IPS-18c (cell line): ENCODE results near the gene DTX3.
"Not testable (repeated sequence)": the region's sequence is repeated elsewhere in the genome, so short reads cannot be mapped to it uniquely, and the experiment has no call there.

ENCODE experiments used
- H3K4me3 ChIP-seq: 2 replicates; pipeline ENCODE4 v1.7.0; 2013; ENCODE audit warnings: low read depth, mild to moderate bottlenecking, low read length, moderate library complexity; ENCODE audit not compliant: insufficient read depth
- H3K9me3 ChIP-seq: one replicate; pipeline ENCODE4 v1.6.1; 2013; ENCODE audit warnings: mild to moderate bottlenecking, low read length, moderate library complexity; ENCODE audit not compliant: control insufficient read depth, insufficient read depth

The DTX3 gene

DNA sequence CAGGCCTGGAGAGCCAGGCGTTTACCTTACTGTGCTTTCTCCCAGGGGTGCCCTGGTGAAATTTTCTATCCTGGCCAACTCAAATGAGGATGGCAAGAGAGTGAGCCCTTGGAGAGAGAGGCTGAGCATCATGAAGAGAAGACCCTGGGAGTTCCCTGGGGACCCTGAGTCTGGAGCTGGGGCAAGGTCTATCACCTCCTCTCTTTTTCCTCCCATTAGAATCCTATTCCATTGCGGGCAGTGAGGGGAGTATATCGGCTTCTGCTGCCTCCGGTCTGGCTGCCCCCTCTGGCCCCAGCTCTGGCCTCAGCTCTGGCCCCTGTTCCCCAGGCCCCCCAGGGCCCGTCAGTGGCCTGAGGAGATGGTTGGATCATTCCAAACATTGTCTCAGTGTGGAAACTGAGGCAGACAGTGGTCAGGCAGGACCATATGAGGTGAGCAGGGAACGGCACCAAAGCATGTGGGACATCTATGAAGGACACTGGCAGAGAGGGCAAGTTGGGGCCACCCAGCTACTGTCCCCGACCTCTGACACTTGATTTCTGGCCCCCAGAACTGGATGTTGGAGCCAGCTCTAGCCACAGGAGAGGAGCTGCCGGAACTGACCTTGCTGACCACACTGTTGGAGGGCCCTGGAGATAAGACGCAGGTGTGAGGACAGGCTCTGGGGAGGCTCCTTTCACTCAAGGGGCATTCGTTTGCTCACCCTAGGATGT, 8.2 kb downstream of the DTX3 start:
- H3K4me3 ChIP-seq: no peak overlapping the region; the same call in 1 of the 2 replicates
- H3K9me3 ChIP-seq: no peaks in the 10 kb centered on the region

- H3K9me3 ChIP-seq: no peaks in the 10 kb centered on the region
Measured at GRCh38 chr12:57613427-57614109, 8.9 kb downstream of the DTX3 start.

DNA sequence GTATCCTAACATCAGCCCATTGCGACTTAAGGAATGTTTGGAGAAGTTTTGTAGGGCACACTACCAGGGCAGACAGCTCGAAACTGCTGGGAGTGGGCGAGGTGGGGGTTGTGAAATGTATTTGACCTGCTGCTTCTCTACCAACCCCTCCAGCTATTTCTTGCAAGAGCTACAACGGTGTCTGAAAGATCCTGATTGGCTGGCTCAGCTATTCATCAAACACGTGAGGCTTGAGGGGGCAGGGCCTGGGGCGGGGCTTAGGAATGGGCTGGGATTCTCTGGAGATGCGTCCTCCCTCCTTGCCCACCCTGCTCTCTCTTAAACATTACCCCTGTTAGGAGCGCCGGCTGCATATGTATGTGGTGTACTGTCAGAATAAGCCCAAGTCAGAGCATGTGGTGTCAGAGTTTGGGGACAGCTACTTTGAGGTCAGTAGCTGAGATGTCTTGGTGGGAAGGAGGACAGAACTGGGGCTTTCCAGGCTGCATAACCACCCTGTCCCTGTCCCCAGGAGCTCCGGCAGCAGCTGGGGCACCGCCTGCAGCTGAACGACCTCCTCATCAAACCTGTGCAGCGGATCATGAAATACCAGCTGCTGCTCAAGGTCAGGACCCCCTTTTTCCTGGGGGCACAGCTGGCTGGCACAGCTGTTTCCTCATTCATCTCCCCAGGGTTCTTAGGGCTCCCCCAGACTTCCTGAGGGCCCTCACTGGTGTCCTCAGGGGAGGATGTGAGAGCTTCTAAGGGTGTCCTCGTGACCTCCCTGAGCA, 9.7 kb downstream of the DTX3 start:
- Histone ChIP-seq H3K4me3 (no peak overlapping the region; the same call in 1 of the 2 replicates), H3K9me3 (no peaks in the 10 kb centered on the region)

More at GRCh38 chr12:57613427-57614109, 8.9 kb downstream of the DTX3 start:
- H3K4me3 ChIP-seq: no peak overlapping the region

- H3K4me3 ChIP-seq: no peak overlapping the region
- H3K9me3 ChIP-seq: no peaks in the 10 kb centered on the region
Measured at GRCh38 chr12:57614948-57615500, 10.4 kb downstream of the DTX3 start.

DNA sequence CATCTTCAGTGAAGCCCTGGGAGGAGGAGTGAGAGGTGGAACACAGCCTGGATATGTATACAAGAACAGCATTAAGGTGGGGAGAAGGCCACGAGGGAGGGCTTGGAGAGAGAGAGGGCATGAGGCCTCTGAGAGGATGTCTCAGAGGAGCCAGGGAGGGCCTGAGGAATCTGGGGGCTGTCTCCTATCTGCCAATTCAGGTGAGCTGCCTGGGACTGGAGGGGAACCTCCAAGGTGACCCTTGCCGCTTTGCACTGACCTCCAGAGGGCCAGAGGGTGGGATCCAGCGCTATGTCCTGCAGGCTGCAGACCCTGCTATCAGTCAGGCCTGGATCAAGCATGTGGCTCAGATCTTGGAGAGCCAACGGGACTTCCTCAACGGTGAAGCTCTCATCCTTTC, 11.0 kb downstream of the DTX3 start:
- H3K4me3 ChIP-seq: no peak overlapping the region
- H3K9me3 ChIP-seq: no peaks in the 10 kb centered on the region

DNA sequence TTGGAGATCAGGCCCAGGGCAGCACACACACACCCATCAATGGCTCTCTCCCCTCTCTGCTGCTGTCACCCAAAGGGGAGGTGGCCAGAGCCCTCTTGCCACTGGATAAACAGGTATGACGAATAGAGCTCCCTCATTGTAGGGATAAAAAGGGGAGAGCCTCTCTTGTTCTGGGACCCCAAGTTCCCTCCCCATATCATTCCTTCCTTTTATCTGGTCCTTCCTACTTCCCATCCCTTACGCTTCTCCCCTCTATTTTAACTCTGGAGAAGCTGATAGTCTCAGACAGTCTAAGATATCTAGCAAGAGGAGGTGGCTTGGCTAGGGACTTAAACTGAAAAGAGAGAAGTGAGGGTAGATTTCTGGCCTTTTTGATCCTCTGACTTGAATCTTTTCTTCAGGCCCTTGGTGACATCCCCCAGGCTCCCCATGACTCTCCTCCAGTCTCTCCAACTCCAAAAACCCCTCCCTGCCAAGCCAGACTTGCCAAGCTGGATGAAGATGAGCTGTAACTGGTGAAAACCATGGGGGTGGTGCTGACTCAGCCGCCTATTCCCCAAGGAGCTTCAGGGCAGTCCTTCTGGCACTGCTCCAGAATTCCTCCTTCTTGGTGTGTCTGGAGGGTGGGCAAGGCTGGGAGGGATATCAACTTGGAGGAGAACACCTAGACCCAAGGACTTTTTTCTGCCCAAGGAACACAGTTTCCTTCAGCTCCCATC, 11.9 kb downstream of the DTX3 start:
- no peak overlapping the region for H3K4me3 ChIP-seq
- no peaks in the 10 kb centered on the region for H3K9me3 ChIP-seq

GRCh38 chr12:57617942-57618341, 13.3 kb downstream of the DTX3 start:
- H3K4me3 ChIP-seq: no peak overlapping the region
- no peaks in the 10 kb centered on the region for H3K9me3 ChIP-seq

- H3K4me3 ChIP-seq, H3K9me3 ChIP-seq: not testable (repeated sequence)
Measured at GRCh38 chr12:57618431-57618830, 13.8 kb downstream of the DTX3 start.

- Histone ChIP-seq H3K4me3 (peak overlapping the region; percentile 28; the same call in 1 of the 2 replicates), H3K9me3 (no peaks in the 10 kb centered on the region)
Measured at GRCh38 chr12:57618966-57619433, 14.4 kb downstream of the DTX3 start.

DNA sequence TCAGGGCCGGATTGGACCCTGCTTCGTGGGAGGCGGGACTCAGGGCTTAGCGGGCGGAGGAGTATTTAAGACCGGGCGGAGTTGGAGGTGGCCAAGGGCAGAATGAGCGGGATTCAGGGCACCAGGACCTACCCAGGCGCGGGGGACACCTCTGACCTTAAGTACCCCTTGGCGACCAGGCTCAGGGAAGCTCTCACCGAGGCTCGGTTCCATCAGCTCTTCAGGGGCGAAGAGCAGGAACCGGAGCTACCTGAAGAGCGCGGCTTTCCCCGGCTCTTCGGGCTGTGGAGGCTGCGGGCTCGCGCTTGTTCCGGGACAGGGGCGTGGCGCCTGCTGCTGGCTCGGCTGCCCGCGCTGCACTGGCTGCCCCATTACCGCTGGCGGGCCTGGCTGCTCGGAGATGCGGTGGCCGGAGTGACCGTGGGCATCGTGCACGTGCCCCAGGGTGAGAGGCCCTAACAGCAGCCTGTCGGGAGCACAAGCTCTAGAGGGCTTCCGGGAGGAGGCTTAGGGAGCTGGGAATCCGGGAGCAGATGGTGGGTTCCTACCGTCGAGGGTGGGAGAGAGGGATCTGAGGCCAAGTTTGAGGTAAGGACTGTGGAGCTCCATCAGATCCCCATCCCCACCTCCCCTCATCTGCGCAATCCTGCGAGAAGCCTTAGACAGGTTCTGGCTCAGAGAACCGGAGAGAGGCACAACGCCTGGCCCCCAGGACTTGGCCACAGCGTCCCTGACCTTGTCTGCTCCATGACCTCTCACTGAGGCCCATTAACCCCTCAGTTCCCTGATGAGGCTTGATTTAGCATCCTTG, 15.0 kb downstream of the DTX3 start:
- H3K4me3 ChIP-seq: peak overlapping the region; percentile 28; the same call in 1 of the 2 replicates
- H3K9me3 ChIP-seq: no peaks in the 10 kb centered on the region

- no peaks in the 10 kb centered on the region for H3K9me3 ChIP-seq
Measured at GRCh38 chr12:57620245-57620935, 15.8 kb downstream of the DTX3 start.

DNA sequence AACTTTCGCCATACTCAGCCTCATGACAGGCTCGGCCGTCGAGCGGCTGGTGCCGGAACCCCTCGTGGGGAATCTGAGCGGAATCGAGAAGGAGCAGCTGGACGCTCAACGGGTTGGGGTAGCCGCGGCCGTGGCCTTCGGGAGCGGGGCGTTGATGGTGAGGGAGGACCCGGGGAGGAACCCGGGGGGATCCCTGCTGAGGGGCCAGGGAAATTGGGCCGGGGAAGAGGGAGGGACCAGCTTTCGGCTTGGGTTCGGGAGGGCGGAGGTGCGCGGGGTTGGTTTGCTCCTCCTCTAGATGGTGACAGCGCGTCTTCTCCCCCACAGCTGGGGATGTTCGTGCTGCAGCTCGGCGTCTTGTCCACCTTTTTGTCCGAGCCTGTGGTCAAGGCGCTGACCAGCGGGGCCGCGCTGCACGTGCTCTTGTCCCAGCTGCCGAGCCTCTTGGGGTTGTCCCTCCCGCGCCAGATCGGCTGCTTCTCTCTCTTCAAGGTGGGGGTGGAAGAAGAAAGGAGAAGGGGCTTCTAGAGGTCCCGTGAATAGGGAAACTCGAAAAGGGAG, 16.4 kb downstream of the DTX3 start:
- Histone ChIP-seq H3K9me3 (no peaks in the 10 kb centered on the region), H3K4me3 (peak overlapping the region; percentile 57; the same call in 1 of the 2 replicates)

More at GRCh38 chr12:57620245-57620935, 15.8 kb downstream of the DTX3 start:
- no peak overlapping the region for H3K4me3 ChIP-seq

- Histone ChIP-seq H3K4me3 (peak overlapping the region; percentile 57), H3K9me3 (no peaks in the 10 kb centered on the region)
Measured at GRCh38 chr12:57621497-57622292, 17.1 kb downstream of the DTX3 start.

GRCh38 chr12:57622293-57623245, 17.9 kb downstream of the DTX3 start:
- peaks cover 2% of the 10 kb centered on the region for H3K9me3 ChIP-seq
- H3K4me3 ChIP-seq: no peak overlapping the region
